Ishikawa (cell line): ENCODE measurements around the gene PPM1L.

ENCODE experiments used
- CEBPB ChIP-seq: IDR thresholded peaks from 2 replicates; pipeline ENCODE4 v1.6.1; 2012
- CREB1 ChIP-seq: IDR thresholded peaks from 2 replicates; pipeline ENCODE4 v1.6.1; 2012; ENCODE audit warnings: low read depth
- EGR1 ChIP-seq: IDR thresholded peaks from 2 replicates; pipeline ENCODE4 v1.6.1; 2012
- EP300 ChIP-seq: IDR thresholded peaks from 2 replicates; pipeline ENCODE4 v1.6.1; 2012; ENCODE audit warnings: borderline replicate concordance
- FOXM1 ChIP-seq: IDR thresholded peaks from 2 replicates; pipeline ENCODE4 v1.6.1; 2012; ENCODE audit warnings: low read depth, borderline replicate concordance
- MAX ChIP-seq: IDR thresholded peaks from 2 replicates; pipeline ENCODE4 v1.6.1; 2012
- NFIC ChIP-seq: IDR thresholded peaks from 2 replicates; pipeline ENCODE4 v1.6.1; 2012
- RAD21 ChIP-seq: IDR thresholded peaks from 2 replicates; pipeline ENCODE4 v1.6.1; 2012; ENCODE audit warnings: low read depth
- REST ChIP-seq: IDR thresholded peaks from 2 replicates; pipeline ENCODE4 v1.6.1; 2012; ENCODE audit warnings: low read depth, mild to moderate bottlenecking
- TCF12 ChIP-seq: IDR thresholded peaks from 2 replicates; pipeline ENCODE4 v1.6.1; 2012; ENCODE audit warnings: low read depth
- TEAD4 ChIP-seq: IDR thresholded peaks from 2 replicates; pipeline ENCODE4 v1.6.1; 2012
- YY1 ChIP-seq: IDR thresholded peaks from 2 replicates; pipeline ENCODE4 v1.6.1; 2012; ENCODE audit warnings: low read depth
- ZBTB7A ChIP-seq: IDR thresholded peaks from 2 replicates; pipeline ENCODE4 v1.6.1; 2012; ENCODE audit warnings: low read depth

GRCh38 chr3:160810362-160811236, 54.6 kb downstream of the PPM1L start:
- TF ChIP-seq CEBPB, result no peak
- TF ChIP-seq EP300, result no peak
- TF ChIP-seq YY1, result no peak
- no peak for TF ChIP-seq CREB1
- no peak for TF ChIP-seq EGR1
- TF ChIP-seq REST, result no peak
- no peak for TF ChIP-seq MAX
- TF ChIP-seq NFIC, result no peak
- no peak for TF ChIP-seq TCF12
- TF ChIP-seq FOXM1, result no peak
- no peak for TF ChIP-seq TEAD4
- no peak for TF ChIP-seq ZBTB7A
- no peak for TF ChIP-seq RAD21
